ENCODE measurements around the gene SUN1. TPM values are rescaled to one million over a fixed set of nuclear protein-coding genes. Genes with fewer than 3 reads are reported as not detected.

The SUN1 gene
- total RNA-seq, 2 experiments from 2014 or later = 83.4 to 105 TPM

- BruUV-seq (replicated peaks) = no TSS peak
- Histone ChIP-seq H3K27ac (ENCODE audit: low read depth, low read length, poor library complexity, severe bottlenecking) (no peak overlapping the region), H3K79me2 (ENCODE audit: insufficient read depth, low read depth, low read length) (no peaks in the 10 kb centered on the region), H3K4me2 (ENCODE audit: low read length) (no peak overlapping the region), H4K20me1 (ENCODE audit: insufficient read depth, low read length) (no peaks in the 10 kb centered on the region), H3K4me3 (ENCODE audit: low read depth, low read length, poor library complexity, severe bottlenecking) (no peak overlapping the region), H3K9me3 (ENCODE audit: low read length) (no peaks in the 10 kb centered on the region), H2AFZ (ENCODE audit: low read length) (no peak overlapping the region), H3K4me1 (ENCODE audit: insufficient read depth, low read length, poor library complexity, severe bottlenecking) (peaks cover 33% of the 10 kb centered on the region), H3K36me3 (ENCODE audit: insufficient read depth, low read length) (no peaks in the 10 kb centered on the region), H3K9me2 (ENCODE audit: insufficient read depth, low read length) (no peaks in the 10 kb centered on the region)
- TF ChIP-seq EZH2phosphoT487 (IDR thresholded peaks at IDR 0.05; ENCODE audit: borderline replicate concordance, low read depth, low read length) (no peak), CTCF (conservative IDR thresholded peaks at IDR 0.05; ENCODE audit: low read length) (no peak)
- CTCF ChIA-PET (ENCODE audit: unreplicated experiment) = no interaction called here
- POLR2A ChIA-PET = no interaction called here
- intact Hi-C loops (cut with micrococcal nuclease; ENCODE audit: unreplicated experiment) = loop anchor here (5.0 kb wide), 1 partner anchor 257 kb away; no protein-coding TSS in a partner anchor
- DNase-seq (ENCODE audit: low spot score) = no peak
Observed at GRCh38 chr7:920351-921070, 88.2 kb downstream of the SUN1 start.

GRCh38 chr7:921071-921461 is 88.8 kb downstream of the SUN1 start:
- Histone ChIP-seq H3K4me1 (ENCODE audit: insufficient read depth, low read length, poor library complexity, severe bottlenecking) (peaks cover 33% of the 10 kb centered on the region), H4K20me1 (ENCODE audit: insufficient read depth, low read length) (no peaks in the 10 kb centered on the region), H2AFZ (ENCODE audit: low read length) (no peak overlapping the region), H3K9me3 (ENCODE audit: low read length) (no peaks in the 10 kb centered on the region), H3K27ac (ENCODE audit: low read depth, low read length, poor library complexity, severe bottlenecking) (no peak overlapping the region), H3K36me3 (ENCODE audit: insufficient read depth, low read length) (no peaks in the 10 kb centered on the region), H3K4me3 (ENCODE audit: low read depth, low read length, poor library complexity, severe bottlenecking) (no peak overlapping the region), H3K79me2 (ENCODE audit: insufficient read depth, low read depth, low read length) (no peaks in the 10 kb centered on the region), H3K4me2 (ENCODE audit: low read length) (no peak overlapping the region), H3K9me2 (ENCODE audit: insufficient read depth, low read length) (no peaks in the 10 kb centered on the region)
- no peak for DNase-seq (ENCODE audit: low spot score)
- intact Hi-C loops (cut with micrococcal nuclease; ENCODE audit: unreplicated experiment) = loop anchor here (5.0 kb wide), 1 partner anchor 256 kb away; no protein-coding TSS in a partner anchor
- TF ChIP-seq EZH2phosphoT487 (IDR thresholded peaks at IDR 0.05; ENCODE audit: borderline replicate concordance, low read depth, low read length) (no peak), CTCF (conservative IDR thresholded peaks at IDR 0.05; ENCODE audit: low read length) (no peak)
- POLR2A ChIA-PET = no interaction called here
- CTCF ChIA-PET (ENCODE audit: unreplicated experiment) = no interaction called here
- BruUV-seq (replicated peaks) = no TSS peak

GRCh38 chr7:921581-922333 is 89.5 kb downstream of the SUN1 start:
- H3K9me3 ChIP-seq (ENCODE audit: low read length) = no peaks in the 10 kb centered on the region
- H3K27ac ChIP-seq (ENCODE audit: low read depth, low read length, poor library complexity, severe bottlenecking) = no peak overlapping the region
- H2AFZ ChIP-seq (ENCODE audit: low read length) = no peak overlapping the region
- no TSS peak for BruUV-seq (replicated peaks)
- intact Hi-C loops (cut with micrococcal nuclease; ENCODE audit: unreplicated experiment) = loop anchor here (2.0 to 5.0 kb wide), 2 partner anchors 59 to 256 kb away; no protein-coding TSS in a partner anchor
- POLR2A ChIA-PET = no interaction called here
- no peak overlapping the region for H3K4me3 ChIP-seq (ENCODE audit: low read depth, low read length, poor library complexity, severe bottlenecking)
- H3K9me2 ChIP-seq (ENCODE audit: insufficient read depth, low read length) = no peaks in the 10 kb centered on the region
- no peaks in the 10 kb centered on the region for H3K79me2 ChIP-seq (ENCODE audit: insufficient read depth, low read depth, low read length)
- no peak for DNase-seq (ENCODE audit: low spot score)
- no peak overlapping the region for H3K4me2 ChIP-seq (ENCODE audit: low read length)
- no peaks in the 10 kb centered on the region for H4K20me1 ChIP-seq (ENCODE audit: insufficient read depth, low read length)
- TF ChIP-seq EZH2phosphoT487 (IDR thresholded peaks at IDR 0.05; ENCODE audit: borderline replicate concordance, low read depth, low read length) = no peak
- no peak for TF ChIP-seq CTCF (conservative IDR thresholded peaks at IDR 0.05; ENCODE audit: low read length)
- CTCF ChIA-PET (ENCODE audit: unreplicated experiment) = no interaction called here
- peaks cover 33% of the 10 kb centered on the region for H3K4me1 ChIP-seq (ENCODE audit: insufficient read depth, low read length, poor library complexity, severe bottlenecking)
- no peaks in the 10 kb centered on the region for H3K36me3 ChIP-seq (ENCODE audit: insufficient read depth, low read length)
